Left colon (tissue), 2 donors: ENCODE data around the gene UGCG. TPM values are rescaled to one million over a fixed set of nuclear protein-coding genes. Genes with fewer than 3 reads are reported as not detected.
"Not testable (repeated sequence)": the region's sequence is repeated elsewhere in the genome, so short reads cannot be mapped to it uniquely, and the experiment has no call there.

Experiments
- ATAC-seq: fragments of 200-7000 bp; cut with Tn5 transposase; one replicate; pipeline ENCODE4 v1.9.1; 2020; ENCODE audit warnings: mild to moderate bottlenecking, moderate library complexity
- DNase-seq, 2 donors: peaks; one replicate each; pipeline ENCODE4 v3.0.0-alpha.2; 2020
- intact Hi-C, 2 donors: fragments of 100-400 bp; cut with DNase I in 1 of 2; cut with micrococcal nuclease in 1 of 2; formaldehyde crosslinking; loops; one replicate each; pipeline versions ENCODE4 v1.11.2 to v1.14.0; 2022; cut with DNase I, micrococcal nuclease
- total RNA-seq, 2 donors: library from RNA; stranded (reverse); fragmentation: NEBNext Ultra II Directional; extraction: Animal tissue kit (Norgen Biotek cat#: 25700); gene quantifications; one replicate each; pipeline ENCODE4 v1.2.1, GENCODE V29; 2021
- donor health status: DM: no; HTN: no; CAD: no.
- donor health status: DM: yes; HTN: yes; CAD: no.

The UGCG gene
- total RNA-seq, 2 donors from 2014 or later = 32.3 to 49.2 TPM

GRCh38 chr9:111940697-111941096 lies 44.1 kb downstream of the UGCG start:
- no peak for ATAC-seq
- DNase-seq = no peak
- intact Hi-C loops = no loop called here

GRCh38 chr9:111943200-111943599 lies 46.6 kb downstream of the UGCG start:
- ATAC-seq = no peak
- intact Hi-C loops = no loop called here
- no peak for DNase-seq

GRCh38 chr9:111943746-111944145 lies 47.1 kb downstream of the UGCG start:
- ATAC-seq = no peak
- DNase-seq = no peak
- intact Hi-C loops = no loop called here

GRCh38 chr9:111944241-111944866 lies 47.7 kb downstream of the UGCG start:
- DNase-seq (no peak), ATAC-seq (no peak)
- intact Hi-C loops = no loop called here

GRCh38 chr9:111945216-111945615 lies 48.6 kb downstream of the UGCG start:
- intact Hi-C loops = no loop called here
- ATAC-seq (no peak), DNase-seq (no peak)

- intact Hi-C loops, DNase-seq, ATAC-seq: not testable (repeated sequence)
These were observed 51.5 kb downstream of the UGCG start for GRCh38 chr9:111948109-111948508.

GRCh38 chr9:111948951-111949350 lies 52.3 kb downstream of the UGCG start:
- intact Hi-C loops = no loop called here
- DNase-seq (no peak), ATAC-seq (no peak)

GRCh38 chr9:111949919-111950318 lies 53.3 kb downstream of the UGCG start:
- ATAC-seq (no peak), DNase-seq (no peak)
- intact Hi-C loops = no loop called here

- DNase-seq = no peak
- ATAC-seq = no peak
- intact Hi-C loops = no loop called here
These were observed 55.9 kb downstream of the UGCG start for GRCh38 chr9:111952559-111952958.

- ATAC-seq (no peak), DNase-seq (no peak)
- intact Hi-C loops = no loop called here
These were observed 56.8 kb downstream of the UGCG start for GRCh38 chr9:111953444-111953843.

GRCh38 chr9:111955048-111955447 lies 58.4 kb downstream of the UGCG start:
- intact Hi-C loops = no loop called here
- DNase-seq (no peak), ATAC-seq (peak; percentile 36)

- ATAC-seq = no peak
- no peak for DNase-seq
- intact Hi-C loops = no loop called here
These were observed 61.4 kb downstream of the UGCG start for GRCh38 chr9:111957856-111958631.

GRCh38 chr9:111959468-111960359 lies 63.1 kb downstream of the UGCG start:
- peak; percentile 83 for ATAC-seq
- intact Hi-C loops = no loop called here
- peak; percentile 44 to 79 for DNase-seq

GRCh38 chr9:111960485-111960884 lies 63.9 kb downstream of the UGCG start:
- ATAC-seq, DNase-seq, intact Hi-C loops: not testable (repeated sequence)

GRCh38 chr9:111961009-111961408 lies 64.4 kb downstream of the UGCG start:
- DNase-seq (no peak), ATAC-seq (no peak)

GRCh38 chr9:111961575-111961974 lies 65.0 kb downstream of the UGCG start:
- peak; percentile 18 for ATAC-seq
- intact Hi-C loops = no loop called here
- peak; percentile 43 to 48 for DNase-seq

More at GRCh38 chr9:111961009-111961408, 64.4 kb downstream of the UGCG start:
- intact Hi-C loops = no loop called here

GRCh38 chr9:111962021-111962420 lies 65.4 kb downstream of the UGCG start:
- DNase-seq = no peak

GRCh38 chr9:111963995-111964394 lies 67.4 kb downstream of the UGCG start:
- DNase-seq (no peak), ATAC-seq (no peak)
- intact Hi-C loops = no loop called here

More at GRCh38 chr9:111962021-111962420, 65.4 kb downstream of the UGCG start:
- intact Hi-C loops = no loop called here
- no peak for ATAC-seq

GRCh38 chr9:111965566-111966019 lies 69.0 kb downstream of the UGCG start:
- no peak for DNase-seq
- ATAC-seq = peak; percentile 93
- intact Hi-C loops = no loop called here
